GM18873 (cell line): ENCODE data around the gene CATSPERZ.

Source experiments
- ATAC-seq: cut with Tn5 transposase; IDR thresholded peaks from one replicate; pipeline ENCODE4 v1.9.1; 2021; ENCODE audit warnings: mild to moderate bottlenecking, moderate library complexity, moderate number of reproducible peaks; ENCODE audit not compliant: unreplicated experiment, low FRiP score

CATSPERZ gene

GRCh38 chr11:64299847-64300648 lies at the start of gene CATSPERZ:
Gene CATSPERZ (plus strand): TSS chr11:64300358. CDS start chr11:64300411, 53 bp downstream.
- no peak for ATAC-seq

GRCh38 chr11:64250415-64251015 lies 49.6 kb upstream of the CATSPERZ start:
- ATAC-seq, result no peak

GRCh38 chr11:64251016-64251752 lies 49.0 kb upstream of the CATSPERZ start, which contains the start of gene PLCB3:
Gene PLCB3 (plus strand): TSS chr11:64251530. CDS start chr11:64251650, 120 bp downstream.
- no peak for ATAC-seq

- ATAC-seq, result no peak
These were observed 48.5 kb upstream of the CATSPERZ start for GRCh38 chr11:64251753-64252002.

GRCh38 chr11:64252003-64252872 lies 47.9 kb upstream of the CATSPERZ start:
- ATAC-seq, result no peak

- no peak for ATAC-seq
These were observed 47.1 kb upstream of the CATSPERZ start for GRCh38 chr11:64253043-64253442.

- ATAC-seq, result no peak
These were observed 46.7 kb upstream of the CATSPERZ start for GRCh38 chr11:64253481-64253880.

GRCh38 chr11:64254326-64254725 lies 45.8 kb upstream of the CATSPERZ start:
- ATAC-seq, result no peak

GRCh38 chr11:64255135-64256128 lies 44.7 kb upstream of the CATSPERZ start:
- ATAC-seq, result no peak

GRCh38 chr11:64256300-64256699 lies 43.9 kb upstream of the CATSPERZ start:
- no peak for ATAC-seq

- ATAC-seq, result no peak
These were observed 41.8 kb upstream of the CATSPERZ start for GRCh38 chr11:64258356-64258755.

GRCh38 chr11:64258946-64259532 lies 41.1 kb upstream of the CATSPERZ start:
- ATAC-seq, result no peak

GRCh38 chr11:64259533-64260067 lies 40.6 kb upstream of the CATSPERZ start:
- ATAC-seq, result no peak

- no peak for ATAC-seq
These were observed 39.9 kb upstream of the CATSPERZ start for GRCh38 chr11:64260147-64260708.

- ATAC-seq, result no peak
These were observed 38.5 kb upstream of the CATSPERZ start for GRCh38 chr11:64261556-64262080.

- ATAC-seq, result no peak
These were observed 37.7 kb upstream of the CATSPERZ start for GRCh38 chr11:64262271-64263002.
